Activated CD8-positive, alpha-beta memory T cell treated with anti-CD3 and anti-CD28 coated beads for 48 hours (primary cell): Measurements from ENCODE around the gene COL5A1.
"Not testable (repeated sequence)": the region's sequence is repeated elsewhere in the genome, so short reads cannot be mapped to it uniquely, and the experiment has no call there.

Source experiments
- DNase-seq, 3 experiments: peaks; one replicate each; pipeline ENCODE4 v3.0.0-alpha.2; 2020; ENCODE audit warnings: low read depth in 2 of 3, low spot score in 2 of 3

Gene COL5A1

DNA sequence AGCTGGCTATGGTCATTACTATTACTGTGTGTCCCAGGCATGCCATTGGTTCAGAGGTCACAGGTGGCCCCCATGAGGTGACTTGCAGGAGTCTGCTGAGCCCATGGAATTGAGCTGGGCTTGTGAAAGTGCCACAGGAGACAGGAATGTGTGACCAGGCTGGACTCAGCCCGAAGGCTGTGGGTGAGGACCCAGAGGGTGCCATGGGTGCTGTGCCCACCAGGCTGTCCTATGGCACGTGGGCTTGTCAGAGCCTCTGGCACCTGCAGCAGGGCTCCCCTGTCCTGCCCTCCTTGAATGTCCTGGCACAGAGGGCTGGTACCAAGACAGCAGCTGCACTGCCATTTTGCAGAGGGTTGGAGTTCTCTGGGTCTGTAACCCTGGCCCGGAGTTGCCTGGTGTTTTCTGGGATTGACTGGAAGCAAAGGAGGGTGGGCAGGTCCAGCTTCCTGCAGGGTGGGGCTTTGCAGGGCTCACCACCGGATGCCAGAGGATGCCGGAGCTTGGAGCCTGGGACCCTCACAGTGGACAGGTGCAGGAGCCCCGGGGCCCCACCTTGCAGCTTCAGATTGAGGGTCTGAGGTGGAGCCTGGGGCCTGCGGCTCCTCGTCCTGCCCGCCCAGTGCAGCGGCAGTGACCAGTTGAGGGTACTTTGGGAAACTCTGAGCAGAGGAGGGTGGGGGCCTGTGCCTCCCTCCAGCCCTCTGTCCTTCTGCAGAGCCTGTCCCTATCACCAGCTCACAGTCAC is 14.2 kb downstream of the COL5A1 start:
- DNase-seq = no peak

DNA sequence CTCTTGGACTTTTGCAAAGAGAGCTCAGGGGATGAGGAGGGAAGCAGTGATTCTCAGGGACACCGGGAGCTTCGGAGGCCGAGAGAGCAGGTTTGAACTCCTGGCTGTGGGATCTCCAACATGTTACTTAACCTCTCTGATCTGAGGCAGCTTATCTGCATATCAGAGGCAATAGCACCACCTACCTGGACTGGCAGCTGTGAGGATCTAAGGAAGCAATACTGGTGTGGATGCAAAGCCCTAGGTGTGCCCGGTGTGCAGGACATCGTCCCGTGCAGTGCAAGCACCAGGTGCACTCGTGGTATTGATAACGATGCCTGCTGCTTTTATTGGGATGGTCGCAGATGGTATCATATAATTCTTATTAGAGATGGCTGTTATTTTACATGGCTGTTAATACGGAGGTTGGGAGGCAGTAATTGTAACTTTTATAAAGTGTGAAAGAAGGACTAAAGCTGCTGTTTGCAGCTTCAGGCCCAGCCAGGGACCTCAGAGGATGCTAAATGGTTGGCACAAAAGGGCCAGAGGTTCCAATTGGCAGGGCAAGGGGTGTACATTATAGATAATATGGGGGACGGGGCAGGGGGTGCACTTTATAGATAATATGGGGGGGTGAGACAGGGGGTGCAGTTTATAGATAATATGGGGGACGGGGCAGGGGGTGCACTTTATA is 14.9 kb downstream of the COL5A1 start:
- DNase-seq = no peak

DNA sequence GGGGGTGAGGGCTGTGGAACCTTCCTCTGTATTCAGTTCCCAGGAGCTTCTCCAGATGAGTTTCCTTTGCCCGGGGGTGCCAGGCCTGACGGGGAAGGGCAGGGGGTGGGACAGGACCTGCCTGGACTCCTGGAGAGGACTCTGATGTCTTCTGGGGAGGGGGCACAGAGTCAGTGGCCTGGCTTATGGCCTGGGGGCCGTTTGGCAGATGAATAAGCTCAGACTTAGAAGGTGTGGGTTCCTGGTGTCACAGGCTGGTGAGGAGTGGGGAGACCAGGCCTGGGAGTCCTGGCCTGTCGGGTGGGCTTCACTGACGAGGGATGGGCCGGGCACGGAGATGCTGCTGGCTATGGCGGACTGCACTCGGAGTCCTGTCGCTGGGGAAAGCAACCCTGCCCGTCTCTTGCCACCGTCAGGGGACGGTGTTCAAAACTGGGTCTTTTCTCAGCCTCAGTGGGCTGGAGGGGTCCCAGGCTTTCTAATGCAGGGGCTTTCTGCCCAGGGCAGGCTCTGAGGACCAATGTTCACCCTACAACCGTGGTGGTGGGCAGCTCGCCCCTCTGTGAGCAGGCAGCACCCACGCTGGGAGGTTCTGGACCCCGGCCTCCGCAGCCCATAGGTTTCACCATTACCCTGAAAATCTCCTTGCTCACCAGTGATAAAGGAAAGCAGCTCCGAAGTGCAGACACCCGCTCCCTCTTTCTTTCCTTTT is 16.2 kb downstream of the COL5A1 start:
- no peak for DNase-seq

DNA sequence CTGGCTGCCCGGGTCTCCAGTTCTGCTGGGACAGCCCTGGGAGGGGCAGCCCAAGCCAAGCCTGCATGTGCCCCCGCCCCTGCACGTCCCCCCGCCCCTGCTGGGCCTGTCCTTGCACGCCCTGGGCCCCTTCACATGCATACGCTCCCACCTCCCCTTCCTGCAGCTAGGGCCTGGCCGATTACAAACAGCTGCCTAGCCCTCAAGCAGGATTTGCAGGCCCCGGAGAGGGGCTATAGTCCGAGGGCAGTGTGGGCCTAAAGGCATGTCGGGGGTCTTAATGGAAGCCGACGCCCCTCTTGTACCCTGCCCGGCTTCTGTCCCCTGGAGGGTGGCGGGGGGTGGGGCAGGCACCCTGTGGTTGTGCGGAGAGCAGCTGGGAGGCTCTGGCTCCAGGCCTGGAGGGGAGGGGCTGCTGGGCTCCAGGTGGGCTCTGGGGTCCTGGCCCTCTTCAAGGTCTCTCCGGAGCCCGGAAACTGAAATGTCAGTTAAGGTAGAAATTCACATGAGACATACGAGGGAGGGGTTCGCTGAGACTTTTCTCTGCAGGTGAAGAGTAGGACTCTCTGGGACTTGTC is 16.9 kb downstream of the COL5A1 start:
- DNase-seq = no peak

DNA sequence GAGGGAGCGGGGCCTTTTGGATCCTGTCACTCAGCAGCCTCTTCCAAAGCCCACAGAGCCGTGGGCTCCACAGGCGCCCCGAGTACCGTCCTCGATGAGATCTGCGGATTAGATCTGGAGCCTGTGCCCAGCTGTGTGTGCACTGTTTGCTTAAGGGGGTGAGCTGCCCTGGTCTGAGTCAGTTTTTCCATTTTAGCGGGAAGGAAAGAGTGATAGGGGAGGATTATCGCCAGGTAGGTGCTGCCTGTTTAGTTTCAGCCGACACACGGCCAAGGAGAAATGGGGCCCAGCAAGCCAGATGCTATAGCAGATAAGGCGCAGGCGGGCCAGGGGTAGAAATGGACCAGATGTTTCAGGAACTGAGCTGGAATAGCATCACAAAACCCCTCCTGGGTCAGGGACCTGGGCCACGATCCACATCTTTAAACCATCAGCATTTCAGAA is 18.1 kb downstream of the COL5A1 start:
- no peak for DNase-seq

DNA sequence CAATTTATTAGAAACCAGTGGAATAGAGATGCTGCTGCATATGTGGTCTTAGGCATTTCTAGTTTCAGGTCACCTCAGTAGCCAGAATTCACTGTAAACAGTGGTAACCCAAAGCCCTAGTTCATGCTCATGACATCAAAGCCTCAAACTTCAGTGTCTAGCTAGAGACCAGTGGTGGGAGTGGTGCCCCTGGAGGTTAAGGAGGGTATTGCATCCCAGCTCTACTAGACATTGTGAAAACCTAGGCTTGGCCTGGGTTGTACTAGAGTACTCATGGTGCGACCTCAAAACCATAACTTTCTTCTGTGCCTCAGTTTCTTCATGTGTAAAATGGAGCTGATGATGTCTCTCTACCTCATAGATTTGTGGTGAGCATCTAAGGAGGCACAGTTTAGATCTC is 18.8 kb downstream of the COL5A1 start:
- DNase-seq = no peak

DNA sequence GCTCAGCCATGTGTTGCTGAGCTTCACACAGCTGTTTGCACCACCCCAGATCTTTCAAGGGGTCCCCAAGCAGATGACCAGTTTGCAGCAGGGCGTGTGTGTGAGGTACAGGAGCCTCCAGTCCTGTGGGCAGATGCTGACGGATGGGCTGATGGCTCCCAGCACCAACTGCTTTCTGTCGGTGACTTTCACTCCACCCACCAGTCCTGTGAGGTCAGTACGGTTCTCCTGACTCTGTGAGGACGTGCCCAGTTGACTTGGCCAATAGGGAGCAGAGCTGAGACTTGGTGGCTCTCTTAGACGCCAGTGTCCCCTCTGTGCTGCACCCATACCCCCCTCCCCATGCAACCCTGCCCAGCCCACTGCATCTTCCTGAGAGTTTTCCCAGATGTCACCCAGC is 19.7 kb downstream of the COL5A1 start:
- no peak for DNase-seq

DNA sequence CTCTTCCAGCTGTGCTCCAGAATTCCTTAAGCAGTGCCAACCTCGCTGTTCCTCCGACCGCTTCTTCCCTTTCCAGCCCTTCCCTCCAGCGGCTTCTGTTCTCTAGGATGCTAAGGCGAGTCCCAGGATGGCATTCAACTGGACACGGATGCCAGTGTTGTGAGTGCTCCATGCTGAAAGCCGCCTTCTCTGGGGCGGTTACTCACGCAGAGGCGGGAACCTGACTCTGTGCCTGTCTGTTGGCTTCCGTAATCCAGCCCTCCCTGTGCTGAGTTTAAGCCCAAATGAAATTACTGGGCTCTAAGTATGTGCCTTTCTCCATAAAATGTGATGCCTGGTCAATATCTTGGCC is 20.2 kb downstream of the COL5A1 start:
- DNase-seq = no peak

DNA sequence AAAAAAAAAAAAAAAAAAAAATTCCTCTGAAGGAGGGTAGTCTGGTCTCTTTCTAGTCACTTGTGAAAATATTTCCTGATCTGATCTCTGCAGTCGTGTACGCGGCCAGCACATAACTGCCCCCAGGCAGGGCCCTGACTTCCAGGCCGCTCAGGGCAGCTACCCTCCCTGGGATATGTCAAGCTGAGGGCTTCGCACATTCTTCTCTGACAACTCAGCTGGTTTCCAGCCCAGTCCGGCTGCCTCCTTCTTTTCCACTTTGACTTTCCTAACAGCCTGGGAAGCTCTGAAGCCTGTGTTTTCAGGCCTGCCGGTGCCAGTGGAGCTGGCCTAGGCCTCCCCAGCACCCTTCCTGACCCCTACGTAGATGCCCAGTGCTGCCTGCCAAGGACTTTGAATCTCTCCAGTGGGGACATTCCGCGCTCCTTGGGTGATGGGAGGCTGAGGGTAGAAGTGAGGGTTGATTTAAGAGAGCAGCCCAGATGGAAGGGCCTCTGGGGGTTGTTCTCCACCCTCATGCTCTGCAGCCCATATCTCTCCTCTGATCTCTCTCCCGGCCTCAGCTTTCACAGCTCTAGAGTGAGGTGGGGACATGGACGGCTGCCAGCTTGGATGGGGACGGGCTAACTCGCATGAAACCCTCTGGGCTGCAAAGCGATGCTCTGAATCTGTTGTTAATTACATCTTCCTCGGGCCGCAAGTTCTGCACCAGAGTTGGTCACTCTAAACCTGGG is 20.7 kb downstream of the COL5A1 start:
- no peak for DNase-seq

DNA sequence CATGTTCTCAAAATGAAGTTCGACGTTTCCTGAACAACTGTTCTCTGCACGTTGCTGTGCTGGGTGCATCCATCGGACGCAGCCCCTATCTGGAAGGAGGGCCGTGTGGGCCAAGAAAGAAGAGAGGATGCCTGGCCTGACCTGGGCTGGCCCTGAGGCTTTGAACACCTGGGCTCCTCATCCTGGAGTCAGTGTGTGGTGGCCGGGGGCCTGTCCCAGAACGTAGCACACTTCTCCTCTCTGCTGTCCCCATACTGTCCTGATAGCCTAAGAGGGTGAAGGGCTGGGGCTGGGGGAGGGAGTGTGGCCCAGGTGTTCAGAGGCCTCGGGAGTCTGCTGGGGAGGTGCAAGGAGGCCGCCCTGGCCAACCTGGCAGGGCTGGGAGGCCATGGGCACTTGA is 21.5 kb downstream of the COL5A1 start:
- DNase-seq = no peak

DNA sequence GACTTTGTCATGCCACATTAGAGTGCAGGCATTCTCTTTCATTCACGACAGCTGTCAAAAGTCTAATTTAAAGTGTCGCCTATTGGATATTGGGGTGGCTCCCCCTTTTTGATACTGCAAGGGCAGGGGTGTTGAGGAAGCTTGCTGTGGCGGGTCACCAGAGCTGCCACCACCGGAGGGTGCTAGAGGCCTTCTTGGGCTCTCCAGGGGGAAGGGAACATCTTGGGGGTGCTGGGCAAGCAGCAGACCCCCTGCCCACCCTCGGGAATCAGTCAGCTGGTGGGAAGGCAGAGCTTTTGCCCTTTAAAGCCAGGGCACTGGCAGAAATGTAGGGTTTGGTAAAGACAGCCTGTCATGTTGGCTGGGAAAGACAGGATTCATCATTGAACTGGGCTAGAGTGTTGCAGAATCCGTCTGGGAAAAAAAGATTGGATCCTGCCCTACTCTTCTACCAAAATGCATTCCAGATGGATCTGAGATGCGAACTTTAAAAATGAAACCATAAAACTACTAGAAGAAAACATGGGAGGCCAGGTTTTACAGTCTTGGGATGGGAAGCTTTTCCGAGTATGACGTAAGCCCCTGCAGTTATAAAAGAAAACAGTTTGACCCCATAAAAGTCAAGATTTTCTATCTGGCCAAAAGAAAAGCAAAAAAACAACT is 22.3 kb downstream of the COL5A1 start:
- no peak for DNase-seq

DNA sequence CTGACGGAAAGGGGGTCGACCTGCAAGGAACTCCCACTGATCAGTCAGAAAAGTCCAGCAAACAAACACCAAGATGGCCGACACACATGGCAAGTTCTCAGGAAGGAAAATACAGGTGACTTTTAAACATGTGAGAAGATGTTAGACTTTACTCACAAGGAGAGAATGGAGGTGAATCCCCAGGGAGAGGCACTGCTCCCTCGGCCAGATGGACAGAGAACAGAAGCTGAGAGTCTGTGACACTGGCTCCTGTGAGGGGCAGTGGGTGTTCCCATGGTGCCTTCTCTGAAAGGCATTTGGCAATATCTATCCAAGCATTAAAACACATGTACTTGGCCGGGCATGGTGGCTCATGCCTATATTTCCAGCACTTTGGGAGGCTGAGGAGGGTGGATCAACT is 22.8 kb downstream of the COL5A1 start:
- no peak for DNase-seq

DNA sequence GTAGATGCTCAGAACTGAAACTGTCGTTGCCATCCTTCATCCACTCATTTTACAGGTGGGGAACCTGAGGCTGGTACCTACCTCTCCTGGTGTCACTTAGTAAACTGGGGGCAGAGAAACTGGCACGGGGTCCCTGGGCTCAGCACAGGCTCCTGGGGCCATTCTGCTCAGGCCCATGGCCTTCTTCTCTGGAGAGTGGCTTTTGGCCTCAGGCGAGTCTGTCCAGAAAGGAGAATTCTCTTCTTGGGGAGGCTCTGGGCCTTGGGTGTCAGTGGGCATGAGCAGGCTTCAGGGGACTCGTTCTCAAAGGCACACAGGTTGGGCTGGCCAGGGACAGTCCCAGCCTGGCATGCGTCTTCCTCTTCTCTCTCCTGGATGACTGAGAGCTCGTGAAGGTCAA is 24.6 kb downstream of the COL5A1 start:
- no peak for DNase-seq

DNA sequence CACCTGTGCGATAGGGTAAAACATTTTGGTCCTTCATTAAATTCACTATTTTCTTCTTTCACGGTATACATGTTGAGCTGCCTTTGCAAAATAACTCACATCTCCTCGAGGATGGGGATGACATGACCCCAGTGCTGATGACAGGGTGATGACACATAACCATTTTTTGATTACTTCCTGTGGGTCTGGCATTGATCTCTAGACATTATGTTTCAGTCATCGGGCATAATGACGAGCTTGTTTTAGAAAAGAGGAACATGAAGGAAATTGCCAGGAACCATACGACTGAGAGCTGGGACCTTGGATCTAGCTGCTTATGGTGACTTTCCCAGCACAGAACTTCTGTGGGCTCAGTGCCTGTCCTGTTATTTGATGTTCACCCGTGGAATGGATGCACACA is 25.2 kb downstream of the COL5A1 start:
- no peak for DNase-seq

DNA sequence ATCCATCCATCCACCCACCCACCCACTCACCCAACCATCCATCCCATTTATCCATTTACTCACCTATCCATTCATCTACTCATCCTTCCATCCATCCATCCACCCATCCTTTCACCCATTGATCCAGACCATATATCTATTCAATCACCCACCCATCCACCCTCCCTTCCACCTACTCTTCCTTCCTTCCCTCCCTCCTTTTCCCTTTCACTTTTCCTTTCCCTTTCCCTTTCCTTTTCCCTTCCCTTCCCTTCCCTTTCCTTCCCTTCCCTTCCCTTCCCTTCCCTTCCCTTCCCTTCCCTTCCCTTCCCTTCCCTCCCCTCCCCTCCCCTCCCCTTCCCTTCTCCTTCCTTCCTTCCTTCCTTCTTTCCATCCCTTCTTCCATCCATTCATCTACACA is 27.4 kb downstream of the COL5A1 start:
- DNase-seq = not testable (repeated sequence)

DNA sequence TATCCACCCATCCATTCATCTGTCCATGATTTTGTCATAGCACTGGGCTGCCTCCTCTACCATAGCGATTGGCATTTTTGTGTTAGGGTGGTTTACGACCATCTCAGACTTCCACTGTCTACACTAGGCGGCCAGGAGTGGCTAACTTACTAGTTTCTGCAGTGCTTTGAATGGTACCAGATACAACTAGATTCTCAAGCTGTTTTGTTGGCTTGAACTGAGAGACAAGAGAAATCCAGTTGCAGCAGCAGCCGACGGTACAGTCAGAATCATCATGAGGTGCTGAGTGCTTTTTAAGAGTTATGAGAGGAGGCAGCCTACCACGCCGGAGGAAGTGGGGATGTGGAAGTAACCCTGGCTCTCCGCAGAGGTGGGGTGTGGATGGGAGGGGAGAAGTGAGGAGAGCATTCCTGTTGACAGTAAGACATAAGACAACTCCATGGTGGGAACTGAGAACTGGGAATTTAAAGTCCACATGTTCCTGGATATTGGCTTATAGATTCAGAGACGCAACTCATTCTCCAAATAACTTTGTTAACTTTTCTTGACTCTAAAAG is 27.9 kb downstream of the COL5A1 start:
- DNase-seq = no peak

DNA sequence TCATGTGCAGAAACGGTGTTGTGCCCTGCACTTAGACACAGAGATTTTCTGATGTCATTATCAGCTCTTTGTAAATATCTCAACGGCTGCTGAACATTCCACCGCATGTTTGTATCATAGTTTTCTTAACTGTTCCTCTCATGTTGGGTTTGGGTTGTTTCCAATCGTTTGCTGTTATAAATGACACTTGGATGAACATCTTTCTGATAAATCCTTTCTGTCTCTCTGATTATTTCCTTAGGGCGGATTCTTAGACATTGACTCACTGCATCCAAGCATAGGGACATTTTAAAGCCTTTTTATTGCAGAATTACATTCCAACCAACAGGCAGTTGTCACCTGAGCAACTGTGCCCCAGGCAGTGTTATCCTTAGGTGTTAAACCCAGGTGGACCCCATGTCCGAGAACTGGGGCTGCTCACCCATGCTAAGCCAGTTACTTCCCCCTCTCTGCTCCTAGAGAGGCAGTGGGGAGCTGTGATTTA is 28.5 kb downstream of the COL5A1 start:
- DNase-seq = no peak

DNA sequence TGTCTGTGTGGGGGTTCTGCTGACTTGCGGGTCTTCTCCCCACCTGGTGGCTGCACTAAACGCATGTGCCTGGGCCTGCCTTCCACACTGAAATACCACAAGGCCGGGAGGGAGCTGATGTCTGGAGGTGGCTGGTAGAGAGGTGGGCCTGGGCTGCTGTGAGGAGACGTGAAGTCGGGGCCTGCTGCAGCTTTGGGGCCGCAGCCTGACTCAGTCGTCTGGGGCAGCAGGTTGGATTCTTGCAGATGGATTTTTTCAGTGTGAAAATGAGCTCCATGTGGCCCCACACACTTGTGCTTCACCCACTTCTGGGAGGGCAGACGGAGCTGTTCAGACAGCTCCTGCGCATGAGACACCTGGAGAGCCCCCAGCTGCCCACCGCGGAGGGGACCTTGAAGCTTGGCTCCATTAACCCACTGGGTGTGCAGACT is 29.3 kb downstream of the COL5A1 start:
- no peak for DNase-seq

DNA sequence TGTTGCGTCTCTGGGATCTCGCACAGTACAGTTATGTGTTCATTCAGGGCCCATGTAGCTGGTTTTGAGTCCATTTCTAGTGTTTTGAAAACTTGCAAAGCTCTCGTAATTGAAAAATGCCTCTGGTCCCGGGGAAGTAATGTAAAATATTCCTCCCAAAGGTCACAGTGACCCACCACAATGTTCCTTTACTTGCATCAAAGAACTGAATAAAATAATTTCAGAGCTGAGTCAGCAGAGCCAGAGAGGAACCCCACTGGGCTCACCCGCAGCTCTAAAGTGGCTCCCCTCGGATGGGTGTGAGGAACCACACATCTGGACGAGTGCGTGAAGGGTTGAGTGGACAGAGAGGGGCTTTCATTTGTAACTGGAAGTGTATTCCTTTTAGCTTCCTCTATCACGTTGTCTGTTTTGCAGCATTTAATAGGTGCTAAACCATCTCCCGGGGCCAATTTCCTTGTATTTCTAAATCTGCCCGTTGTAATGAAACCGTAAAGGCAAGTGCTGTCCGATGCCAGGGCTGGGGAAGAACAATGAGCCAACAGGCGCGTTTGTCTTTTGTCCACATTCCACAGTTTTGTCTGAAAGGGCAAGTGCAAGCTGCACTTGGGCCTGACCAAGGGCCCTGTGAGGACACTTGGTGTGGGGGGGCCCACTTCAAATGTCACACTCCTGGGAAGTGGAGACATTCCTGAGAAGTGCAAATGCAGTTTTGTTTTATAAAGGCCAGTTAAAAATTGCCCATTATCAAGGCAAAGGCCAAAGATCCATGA is 29.9 kb downstream of the COL5A1 start:
- no peak for DNase-seq

DNA sequence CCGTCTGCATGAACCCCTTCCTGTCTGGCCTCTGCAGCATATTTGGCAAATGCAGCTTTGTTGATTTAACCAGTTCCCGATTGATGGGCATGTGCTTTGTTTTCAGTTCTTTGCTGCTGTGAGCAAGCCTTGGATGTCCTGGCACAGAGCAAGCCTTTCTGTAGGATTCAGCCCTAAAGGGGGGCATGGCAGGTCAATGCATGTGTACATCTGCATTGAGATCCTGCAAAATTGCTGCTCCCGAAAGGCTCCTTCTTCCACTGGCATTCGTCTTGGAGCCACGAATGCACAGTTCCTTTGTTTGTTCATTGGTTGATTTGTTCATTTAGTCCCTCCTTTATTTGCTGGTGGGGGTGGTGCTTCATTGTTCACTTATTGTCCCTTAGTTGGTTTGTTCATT is 34.8 kb downstream of the COL5A1 start:
- DNase-seq = no peak
